ENCODE results near the gene AKAP13.

Gene AKAP13

GRCh38 chr15:85639752-85640381 lies 259.5 kb downstream of the AKAP13 start:
- H3K27ac ChIP-seq = no peak overlapping the region
- TF ChIP-seq CTCF (conservative IDR thresholded peaks at IDR 0.05) = no peak
- no peak for TF ChIP-seq ZFX (IDR thresholded peaks at IDR 0.05)

- TF ChIP-seq CTCF (conservative IDR thresholded peaks at IDR 0.05) = no peak
- TF ChIP-seq ZFX (IDR thresholded peaks at IDR 0.05) = no peak
- no peak overlapping the region for H3K27ac ChIP-seq
Measured at GRCh38 chr15:85642065-85642692, 261.8 kb downstream of the AKAP13 start.

- TF ChIP-seq ZFX (IDR thresholded peaks at IDR 0.05) (no peak), CTCF (conservative IDR thresholded peaks at IDR 0.05) (no peak)
- no peak overlapping the region for H3K27ac ChIP-seq
Measured at GRCh38 chr15:85642693-85643066, 262.3 kb downstream of the AKAP13 start.

- TF ChIP-seq ZFX (IDR thresholded peaks at IDR 0.05) (no peak), CTCF (conservative IDR thresholded peaks at IDR 0.05) (no peak)
- no peak overlapping the region for H3K27ac ChIP-seq
Measured at GRCh38 chr15:85646538-85647091, 266.2 kb downstream of the AKAP13 start.

GRCh38 chr15:85649372-85649771 lies 269.0 kb downstream of the AKAP13 start:
- no peak overlapping the region for H3K27ac ChIP-seq
- TF ChIP-seq CTCF (conservative IDR thresholded peaks at IDR 0.05) (no peak), ZFX (IDR thresholded peaks at IDR 0.05) (no peak)

- no peak overlapping the region for H3K27ac ChIP-seq
- TF ChIP-seq CTCF (conservative IDR thresholded peaks at IDR 0.05) (no peak), ZFX (IDR thresholded peaks at IDR 0.05) (no peak)
Measured at GRCh38 chr15:85651548-85651947, 271.1 kb downstream of the AKAP13 start.

GRCh38 chr15:85652457-85652856 lies 272.1 kb downstream of the AKAP13 start:
- no peak overlapping the region for H3K27ac ChIP-seq
- TF ChIP-seq ZFX (IDR thresholded peaks at IDR 0.05) = no peak
- TF ChIP-seq CTCF (conservative IDR thresholded peaks at IDR 0.05) = no peak

Data from C4-2B (cell line).